Measurements from ENCODE around the gene CENPW. TPM values are rescaled to one million over a fixed set of nuclear protein-coding genes. Genes with fewer than 3 reads are reported as not detected.

CENPW gene
- total and polyA plus RNA-seq, 4 donors = 0.67 to 8.3 (median 2.2) TPM

- Histone ChIP-seq H3K4me3 (ENCODE audit: low read depth in 1 of 3, low read length in 3 of 3) (no peak overlapping the region), H3K9me3 (ENCODE audit: control insufficient read depth in 4 of 4, low read length in 3 of 4) (no peaks in the 10 kb centered on the region), H3K9ac (ENCODE audit: low read depth in 1 of 2, low read length in 2 of 2) (no peak overlapping the region), H3K27ac (ENCODE audit: low read depth in 1 of 2, low read length in 2 of 2) (no peak overlapping the region), H3K27me3 (ENCODE audit: control insufficient read depth in 4 of 4, insufficient read depth in 4 of 4, low read length in 3 of 4) (no peaks in the 10 kb centered on the region), H3K4me1 (ENCODE audit: control insufficient read depth in 4 of 4, insufficient read depth in 4 of 4, low read length in 3 of 4) (no peaks in the 10 kb centered on the region), H3K36me3 (ENCODE audit: control insufficient read depth in 4 of 4, insufficient read depth in 3 of 4, low read depth in 1 of 4, low read length in 3 of 4) (no peaks in the 10 kb centered on the region)
- TF ChIP-seq HNF4G (IDR thresholded peaks at IDR 0.05) (no peak), NR2F2 (IDR thresholded peaks at IDR 0.05) (no peak), MAX (IDR thresholded peaks at IDR 0.05) (no peak), FOXA1 (IDR thresholded peaks at IDR 0.05) (no peak), RXRA (IDR thresholded peaks at IDR 0.05) (no peak), ATF3 (IDR thresholded peaks at IDR 0.05) (no peak), FOXA2 (IDR thresholded peaks at IDR 0.05) (no peak), EGR1 (IDR thresholded peaks at IDR 0.05; ENCODE audit: low read depth in 2 of 2) (no peak)
- DNase-seq (ENCODE audit: low spot score) = no peak
Measured at GRCh38 chr6:126300735-126301134, 39.2 kb upstream of the CENPW start.

DNA sequence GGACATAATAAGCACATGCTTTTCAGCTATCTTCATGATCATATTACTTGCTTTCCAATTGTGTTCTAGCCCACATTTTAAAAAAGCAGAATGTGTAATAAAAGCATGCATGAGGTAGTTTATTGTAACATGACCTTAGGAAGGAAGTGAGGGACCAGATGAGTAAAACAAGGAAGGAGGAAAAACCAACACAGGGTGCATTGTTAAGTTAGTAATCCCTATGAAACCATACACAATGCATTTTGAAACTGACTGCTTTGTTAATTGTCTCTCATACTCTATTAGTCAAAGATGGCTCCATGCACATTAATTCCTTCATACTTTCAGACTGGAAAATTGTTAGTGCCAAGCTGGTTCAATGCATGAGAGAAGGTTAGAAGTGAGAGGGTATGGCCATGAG, 37.7 kb upstream of the CENPW start:
- H3K36me3 ChIP-seq (ENCODE audit: control insufficient read depth in 4 of 4, insufficient read depth in 3 of 4, low read depth in 1 of 4, low read length in 3 of 4) = no peaks in the 10 kb centered on the region
- H3K9me3 ChIP-seq (ENCODE audit: control insufficient read depth in 4 of 4, low read length in 3 of 4) = no peaks in the 10 kb centered on the region
- no peak overlapping the region for H3K9ac ChIP-seq (ENCODE audit: low read depth in 1 of 2, low read length in 2 of 2)
- TF ChIP-seq CTCF (IDR thresholded peaks at IDR 0.05; ENCODE audit: low read depth, low read length, missing input control) = no peak
- TF ChIP-seq HNF4A (conservative IDR thresholded peaks at IDR 0.05) = no peak
- no peak for TF ChIP-seq RXRA (IDR thresholded peaks at IDR 0.05)
- TF ChIP-seq SP1 (IDR thresholded peaks at IDR 0.05) = no peak
- no peak for TF ChIP-seq EGR1 (IDR thresholded peaks at IDR 0.05; ENCODE audit: low read depth in 2 of 2)
- TF ChIP-seq FOXA2 (IDR thresholded peaks at IDR 0.05) = no peak
- TF ChIP-seq YY1 (IDR thresholded peaks at IDR 0.05) = no peak
- TF ChIP-seq ATF3 (IDR thresholded peaks at IDR 0.05) = no peak
- no peak for TF ChIP-seq FOXA1 (IDR thresholded peaks at IDR 0.05)
- TF ChIP-seq RAD21 (IDR thresholded peaks at IDR 0.05) = no peak
- TF ChIP-seq JUND (IDR thresholded peaks at IDR 0.05) = no peak
- TF ChIP-seq TAF1 (conservative IDR thresholded peaks at IDR 0.05) = no peak
- no peak for TF ChIP-seq ZBTB33 (IDR thresholded peaks at IDR 0.05)
- no peak for TF ChIP-seq NR2F2 (IDR thresholded peaks at IDR 0.05)
- no peak for TF ChIP-seq MAX (IDR thresholded peaks at IDR 0.05)
- TF ChIP-seq REST (IDR thresholded peaks at IDR 0.05) = no peak
- no peak for TF ChIP-seq HNF4G (IDR thresholded peaks at IDR 0.05)
- no peak for TF ChIP-seq GABPA (IDR thresholded peaks at IDR 0.05 in 1 of 2, conservative IDR thresholded peaks at IDR 0.05 in 1 of 2)
- H3K4me1 ChIP-seq (ENCODE audit: control insufficient read depth in 4 of 4, insufficient read depth in 4 of 4, low read length in 3 of 4) = no peaks in the 10 kb centered on the region
- no peak for DNase-seq (ENCODE audit: low spot score)
- H3K4me3 ChIP-seq (ENCODE audit: low read depth in 1 of 3, low read length in 3 of 3) = no peak overlapping the region
- no peaks in the 10 kb centered on the region for H3K27me3 ChIP-seq (ENCODE audit: control insufficient read depth in 4 of 4, insufficient read depth in 4 of 4, low read length in 3 of 4)
- H3K27ac ChIP-seq (ENCODE audit: low read depth in 1 of 2, low read length in 2 of 2) = no peak overlapping the region
